Measurements from ENCODE around the gene PIGH.
A peak's percentile ranks its signal among the peaks of the same experiment; 100 is the strongest.

Gene PIGH

GRCh38 chr14:67573228-67574010, 26.6 kb downstream of the PIGH start:
- no peak for DNase-seq

- no peak for DNase-seq
Measured at GRCh38 chr14:67572608-67573007, 27.5 kb downstream of the PIGH start.

- DNase-seq, result no peak
Measured at GRCh38 chr14:67571991-67572323, 28.1 kb downstream of the PIGH start.

GRCh38 chr14:67571275-67571990, 28.6 kb downstream of the PIGH start:
- peak; percentile 23 for DNase-seq

GRCh38 chr14:67570453-67570852, 29.6 kb downstream of the PIGH start:
- DNase-seq, result no peak

- DNase-seq, result no peak
Measured at GRCh38 chr14:67569651-67570290, 30.3 kb downstream of the PIGH start.

- no peak for DNase-seq
Measured at GRCh38 chr14:67569011-67569650, 30.9 kb downstream of the PIGH start.

- no peak for DNase-seq
Measured at GRCh38 chr14:67567654-67568053, 32.4 kb downstream of the PIGH start.

- DNase-seq, result no peak
Measured at GRCh38 chr14:67566908-67567307, 33.2 kb downstream of the PIGH start.

GRCh38 chr14:67564236-67564635, 35.8 kb downstream of the PIGH start:
- peak; percentile 20 for DNase-seq

GRCh38 chr14:67562776-67563150, 37.3 kb downstream of the PIGH start:
- no peak for DNase-seq

GRCh38 chr14:67562025-67562775, 37.9 kb downstream of the PIGH start:
- no peak for DNase-seq

GRCh38 chr14:67559639-67560038, 40.4 kb downstream of the PIGH start:
- DNase-seq, result no peak

- no peak for DNase-seq
Measured at GRCh38 chr14:67557656-67558055, 42.4 kb downstream of the PIGH start.

- DNase-seq, result peak; percentile 66
Measured at GRCh38 chr14:67557118-67557517, 43.0 kb downstream of the PIGH start.

- no peak for DNase-seq
Measured at GRCh38 chr14:67556671-67557070, 43.4 kb downstream of the PIGH start.

GRCh38 chr14:67555518-67556090, 44.5 kb downstream of the PIGH start:
- no peak for DNase-seq

GRCh38 chr14:67554341-67554740, 45.7 kb downstream of the PIGH start:
- no peak for DNase-seq

GRCh38 chr14:67553547-67553946, 46.5 kb downstream of the PIGH start:
- DNase-seq, result no peak

GRCh38 chr14:67551940-67552339, 48.1 kb downstream of the PIGH start:
- DNase-seq, result no peak

GRCh38 chr14:67551123-67551522, 48.9 kb downstream of the PIGH start:
- no peak for DNase-seq

- DNase-seq, result no peak
Measured at GRCh38 chr14:67549734-67550133, 50.3 kb downstream of the PIGH start.
